Thyroid gland (tissue), 4 donors: ENCODE measurements around the gene AMPD2. TPM values are rescaled to one million over a fixed set of nuclear protein-coding genes. Genes with fewer than 3 reads are reported as not detected.

Experiments used
- DNase-seq, 2 donors: peaks; one replicate each; pipeline ENCODE4 v3.0.0-alpha.2; 2019
- H3K27ac ChIP-seq, 3 donors: fragments of 200-600 bp; sonication (generic); 1 replicate in 2 of 3; 2 replicates in 1 of 3; pipeline ENCODE4 v1.5.1; 2016 to 2019; ENCODE audit warnings: mild to moderate bottlenecking in 1 of 3, moderate library complexity in 1 of 3
- H3K27me3 ChIP-seq: fragments of 200-600 bp; sonication (generic); one replicate; pipeline ENCODE4 v1.5.1; 2019
- H3K36me3 ChIP-seq, 2 donors: fragments of 200-600 bp; sonication (generic); one replicate each; pipeline ENCODE4 v1.5.1; 2016 to 2019
- H3K4me1 ChIP-seq, 2 donors: fragments of 200-600 bp; sonication (generic); one replicate each; pipeline ENCODE4 v1.5.1; 2017 to 2019
- H3K4me3 ChIP-seq, 3 donors: fragments of 200-600 bp; sonication (generic); replicated peaks in 1 of 3; 1 replicate in 2 of 3; 2 replicates in 1 of 3; pipeline ENCODE4 v1.5.1; 2016; ENCODE audit warnings: mild to moderate bottlenecking in 1 of 3
- H3K9me3 ChIP-seq: fragments of 200-600 bp; sonication (generic); one replicate; pipeline ENCODE4 v1.5.1; 2017
- CTCF ChIP-seq, 6 experiments: fragments of 200-600 bp in 3 of 6; fragments of 450-650 bp in 3 of 6; sonication (generic) in 3 of 6; IDR thresholded peaks; one replicate each; pipeline ENCODE4 v1.5.1; 2016 to 2019; ENCODE audit warnings: antibody characterized with exemption in 6 of 6, mild to moderate bottlenecking in 2 of 6, inconsistent platforms in 1 of 6, moderate library complexity in 1 of 6
- POLR2A ChIP-seq, 2 donors: fragments of 450-650 bp; IDR thresholded peaks; one replicate each; pipeline ENCODE4 v1.6.1; 2017; ENCODE audit warnings: antibody characterized with exemption in 2 of 2, mild to moderate bottlenecking in 2 of 2, moderate library complexity in 1 of 2
- WGBS, 2 donors: methylation state at CpG; one replicate each; pipeline ENCODE4 v1.1.5; 2017; 5-methylcytosine and 5-hydroxymethylcytosine counted together
- intact Hi-C: fragments of 100-400 bp; cut with DNase I; formaldehyde crosslinking; loops from one replicate; pipeline ENCODE4 v1.15.1; 2023
- total RNA-seq, 4 donors: library from RNA; depleted of rRNA; stranded (reverse); fragments of >200 nt; gene quantifications; one replicate each; pipeline ENCODE4 v1.2.3, GENCODE V29; 2016

AMPD2 gene
- total RNA-seq, 4 donors from 2014 or later: 31.2 to 74.8 (median 46.8) TPM

DNA sequence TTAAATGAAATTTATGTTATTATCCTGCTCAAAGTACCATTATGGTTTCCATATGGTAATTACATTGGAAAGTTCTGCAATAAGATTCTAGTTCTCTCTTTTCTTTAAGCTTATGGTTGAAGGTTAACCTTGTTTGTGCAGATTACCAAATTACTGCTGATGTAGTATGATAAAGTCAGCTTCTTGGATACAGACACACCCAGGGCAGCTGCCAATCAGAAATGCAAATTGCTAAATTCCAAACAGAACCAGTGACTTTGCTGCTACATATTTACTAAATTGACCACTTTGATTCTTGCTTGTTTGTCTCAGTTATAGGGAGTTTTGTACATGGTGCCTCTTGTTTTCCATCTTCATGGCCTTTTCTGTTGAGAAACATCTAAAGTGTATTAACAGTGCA is 26.7 kb upstream of the AMPD2 start:
- Histone ChIP-seq H3K4me1 (no peaks in the 10 kb centered on the region), H3K9me3 (no peaks in the 10 kb centered on the region), H3K36me3 (peaks cover 20 to 23% of the 10 kb centered on the region in 2 donors), H3K4me3 (no peak overlapping the region), H3K27ac (no peak overlapping the region), H3K27me3 (no peaks in the 10 kb centered on the region)
- intact Hi-C loops: no loop called here
- no peak for DNase-seq
- TF ChIP-seq CTCF (IDR thresholded peaks at IDR 0.05): no peak
- TF ChIP-seq POLR2A (IDR thresholded peaks at IDR 0.05): no peak

- Histone ChIP-seq H3K4me1 (no peaks in the 10 kb centered on the region), H3K27ac (no peak overlapping the region), H3K27me3 (no peaks in the 10 kb centered on the region), H3K9me3 (no peaks in the 10 kb centered on the region), H3K4me3 (no peak overlapping the region), H3K36me3 (peaks cover 13 to 18% of the 10 kb centered on the region in 2 donors)
- intact Hi-C loops: no loop called here
- TF ChIP-seq CTCF (IDR thresholded peaks at IDR 0.05): no peak
- no peak for TF ChIP-seq POLR2A (IDR thresholded peaks at IDR 0.05)
- DNase-seq: no peak
- WGBS, 2 donors: 90 to 95% methylated on average over 2 of the region's 2 CpGs
These were observed 24.1 kb upstream of the AMPD2 start for GRCh38 chr1:109595531-109595930.

DNA sequence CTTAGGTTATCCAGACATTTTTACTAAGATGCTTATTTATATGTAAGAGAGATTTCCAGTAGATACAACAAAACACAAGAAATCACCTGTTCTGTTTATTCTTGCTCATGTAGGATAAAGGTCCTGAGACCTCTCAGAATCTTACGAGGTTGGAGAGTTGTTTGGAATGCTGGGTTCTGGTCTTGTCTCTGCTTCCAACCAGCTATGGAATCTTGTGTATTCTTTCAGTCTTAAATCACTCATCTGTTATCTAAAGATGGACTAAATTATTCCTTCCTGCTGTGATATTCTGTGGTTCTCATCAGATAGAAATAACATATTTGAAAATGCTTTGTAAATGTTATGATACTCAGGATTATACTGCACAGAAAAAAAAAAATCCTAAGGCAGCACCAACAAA is 21.5 kb upstream of the AMPD2 start:
- no peak for TF ChIP-seq CTCF (IDR thresholded peaks at IDR 0.05)
- TF ChIP-seq POLR2A (IDR thresholded peaks at IDR 0.05): no peak
- no peaks in the 10 kb centered on the region for H3K9me3 ChIP-seq
- H3K4me3 ChIP-seq: no peak overlapping the region
- H3K27ac ChIP-seq: no peak overlapping the region
- no peak for DNase-seq
- no peaks in the 10 kb centered on the region for H3K27me3 ChIP-seq
- H3K4me1 ChIP-seq: no peaks in the 10 kb centered on the region
- 95 to 100% methylated on average over 1 of the region's 1 CpG for WGBS, 2 donors
- intact Hi-C loops: no loop called here
- peaks cover 1 to 2% of the 10 kb centered on the region in 2 donors for H3K36me3 ChIP-seq

- no peak for DNase-seq
- no peak for TF ChIP-seq POLR2A (IDR thresholded peaks at IDR 0.05)
- no peaks in the 10 kb centered on the region for H3K36me3 ChIP-seq
- intact Hi-C loops: no loop called here
- no peaks in the 10 kb centered on the region for H3K27me3 ChIP-seq
- H3K4me1 ChIP-seq: no peaks in the 10 kb centered on the region
- no peak overlapping the region for H3K4me3 ChIP-seq
- 90 to 94% methylated on average over 5 of the region's 5 CpGs for WGBS, 2 donors
- no peak overlapping the region for H3K27ac ChIP-seq
- no peaks in the 10 kb centered on the region for H3K9me3 ChIP-seq
These were observed 21.0 kb upstream of the AMPD2 start for GRCh38 chr1:109598655-109599054.

DNA sequence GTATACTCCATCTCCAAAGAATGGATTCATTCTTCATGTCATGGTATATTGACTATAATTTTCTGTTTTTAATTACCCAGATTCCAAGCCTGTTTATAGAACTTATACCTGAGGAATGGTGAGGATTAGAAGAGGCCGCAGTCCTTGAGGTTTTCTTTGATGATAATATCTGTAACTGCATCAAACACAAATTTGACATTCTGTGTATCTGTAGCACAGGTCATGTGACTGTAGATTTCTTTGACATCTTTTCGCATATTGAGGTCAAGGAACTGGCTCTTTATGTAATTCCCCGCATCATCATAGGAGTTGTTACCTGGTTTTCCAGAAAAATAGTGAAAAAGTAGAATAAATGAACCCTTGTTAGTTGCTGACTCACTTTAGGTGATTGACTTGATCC is 16.4 kb upstream of the AMPD2 start:
- H3K27ac ChIP-seq: no peak overlapping the region
- no peak for DNase-seq
- H3K4me3 ChIP-seq: no peak overlapping the region
- TF ChIP-seq CTCF (IDR thresholded peaks at IDR 0.05): no peak
- no peak for TF ChIP-seq POLR2A (IDR thresholded peaks at IDR 0.05)
- H3K27me3 ChIP-seq: no peaks in the 10 kb centered on the region
- intact Hi-C loops: no loop called here
- no peaks in the 10 kb centered on the region for H3K36me3 ChIP-seq
- H3K9me3 ChIP-seq: no peaks in the 10 kb centered on the region
- WGBS, 2 donors: 98% methylated on average over 3 of the region's 3 CpGs
- no peaks in the 10 kb centered on the region for H3K4me1 ChIP-seq

DNA sequence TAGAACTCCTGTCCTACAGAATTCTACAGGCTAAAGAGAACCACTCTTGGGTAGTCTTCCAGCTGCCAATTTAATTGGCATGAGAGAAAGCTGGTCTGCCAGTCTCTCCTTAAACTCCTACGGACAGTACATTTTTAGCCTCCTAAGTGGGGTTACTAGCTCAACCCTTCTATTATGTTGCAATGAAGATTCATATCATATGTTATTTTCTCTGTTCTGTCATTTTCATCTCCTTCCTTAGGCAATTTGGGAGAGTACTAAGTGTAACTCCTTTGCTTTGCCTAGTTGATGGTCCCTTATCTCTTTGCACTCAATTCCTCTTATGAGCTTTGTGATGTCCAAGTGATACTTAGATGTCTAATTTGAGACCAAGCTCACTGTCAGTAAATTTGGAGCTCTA is 14.3 kb upstream of the AMPD2 start:
- H3K27ac ChIP-seq: no peak overlapping the region
- TF ChIP-seq CTCF (IDR thresholded peaks at IDR 0.05): no peak
- no peak for TF ChIP-seq POLR2A (IDR thresholded peaks at IDR 0.05)
- H3K4me1 ChIP-seq: no peaks in the 10 kb centered on the region
- no peaks in the 10 kb centered on the region for H3K9me3 ChIP-seq
- no peak for DNase-seq
- intact Hi-C loops: no loop called here
- no peaks in the 10 kb centered on the region for H3K36me3 ChIP-seq
- WGBS, 2 donors: 94 to 100% methylated on average over 1 of the region's 1 CpG
- no peak overlapping the region for H3K4me3 ChIP-seq
- no peaks in the 10 kb centered on the region for H3K27me3 ChIP-seq
